Activated T-helper 1 cell treated with anti-CD3 and anti-CD28 coated beads, Interleukin-12 subunit alpha, Interleukin-12 subunit beta, Interleukin-2, Interleukin-4 antibody, amounts not matched to agents 30 ng/mL and 10 ng/mL and 1 ng/mL, durations not matched to agents 14 hours and 24 hours and 36 hours (primary cell): ENCODE results near the gene SPTB. TPM values are rescaled to one million over a fixed set of nuclear protein-coding genes. Genes with fewer than 3 reads are reported as not detected.

Experiments used
- DNase-seq: peaks from one replicate; pipeline ENCODE4 v3.0.0; 2021; ENCODE audit warnings: low spot score
- H3K27ac Mint-ChIP-seq: one replicate; pipeline ENCODE4 v1.8.0; 2021; ENCODE audit warnings: mild to moderate bottlenecking, mixed read lengths
- H3K27me3 Mint-ChIP-seq: one replicate; pipeline ENCODE4 v1.8.0; 2022; ENCODE audit warnings: mild to moderate bottlenecking, moderate library complexity, mixed read lengths; ENCODE audit not compliant: insufficient read depth
- H3K36me3 Mint-ChIP-seq: one replicate; pipeline ENCODE4 v1.8.0; 2021; ENCODE audit warnings: low read depth, mixed read lengths
- H3K4me1 Mint-ChIP-seq: one replicate; pipeline ENCODE4 v1.8.0; 2021; ENCODE audit warnings: low read depth, mixed read lengths
- H3K4me3 Mint-ChIP-seq: one replicate; pipeline ENCODE4 v1.8.0; 2021; ENCODE audit warnings: mild to moderate bottlenecking, moderate library complexity, mixed read lengths
- H3K9me3 Mint-ChIP-seq: one replicate; pipeline ENCODE4 v1.8.0; 2021; ENCODE audit warnings: mixed read lengths
- intact Hi-C: fragments of 100-400 bp; cut with micrococcal nuclease; formaldehyde crosslinking; loops from one replicate; pipeline ENCODE4 v1.15.1; 2024
- total RNA-seq: library from RNA; stranded (reverse); gene quantifications from 2 replicates; pipeline ENCODE4 v1.2.3, GENCODE V29; 2022

SPTB gene
- total RNA-seq, 1 donor from 2014 or later = not detected

DNA sequence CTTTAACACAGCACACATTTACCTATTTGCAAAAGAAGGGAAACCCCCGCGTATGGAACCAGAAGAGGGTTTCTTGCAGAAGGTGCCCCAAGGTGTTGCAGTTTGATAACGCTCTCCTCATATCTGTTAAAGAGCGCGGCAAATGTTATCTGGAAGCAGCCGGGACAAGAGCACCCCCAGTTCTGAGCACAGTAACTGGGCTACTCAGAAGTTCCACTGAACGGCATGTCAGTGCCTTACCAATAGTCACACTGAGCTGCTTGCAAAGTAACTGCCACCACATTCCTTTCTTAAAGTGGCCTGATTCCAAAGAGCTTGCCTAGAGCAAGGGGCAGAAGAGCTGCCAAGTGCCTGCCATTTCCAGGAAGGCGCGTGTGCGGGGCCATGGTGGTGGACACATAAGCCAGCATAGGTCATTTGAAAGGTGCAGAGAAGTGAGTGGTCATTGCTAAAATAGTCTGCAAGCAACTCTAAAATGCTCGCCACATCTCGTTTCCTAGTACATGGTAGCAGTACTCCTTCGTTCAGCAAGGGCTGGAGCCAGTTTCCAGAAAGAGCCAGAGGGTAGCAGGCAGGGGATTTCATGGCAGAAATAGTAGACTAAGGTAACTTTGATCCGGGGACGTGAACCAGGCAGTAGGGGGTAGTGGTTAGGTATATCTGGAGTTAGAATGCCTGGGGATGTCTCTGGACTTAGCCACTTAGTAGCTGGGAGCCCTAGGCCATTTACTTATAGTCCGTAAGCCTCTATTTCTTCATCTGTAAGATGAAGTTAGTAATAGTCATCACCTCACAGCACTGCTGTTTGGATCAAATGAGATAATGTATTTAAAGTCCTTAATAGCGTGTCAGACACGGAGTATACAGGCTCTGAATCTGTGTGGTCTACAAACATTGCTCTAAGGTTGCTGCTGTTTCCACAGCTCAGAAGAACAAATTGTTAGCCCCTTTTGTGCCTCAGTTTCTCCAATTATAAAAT is 37.6 kb downstream of the SPTB start:
- no peaks in the 10 kb centered on the region for H3K9me3 Mint-ChIP-seq
- no peaks in the 10 kb centered on the region for H3K4me1 Mint-ChIP-seq
- DNase-seq = no peak
- no peak overlapping the region for H3K27ac Mint-ChIP-seq
- intact Hi-C loops = no loop called here
- peaks cover 52% of the 10 kb centered on the region for H3K27me3 Mint-ChIP-seq
- no peak overlapping the region for H3K4me3 Mint-ChIP-seq
- H3K36me3 Mint-ChIP-seq = no peaks in the 10 kb centered on the region

DNA sequence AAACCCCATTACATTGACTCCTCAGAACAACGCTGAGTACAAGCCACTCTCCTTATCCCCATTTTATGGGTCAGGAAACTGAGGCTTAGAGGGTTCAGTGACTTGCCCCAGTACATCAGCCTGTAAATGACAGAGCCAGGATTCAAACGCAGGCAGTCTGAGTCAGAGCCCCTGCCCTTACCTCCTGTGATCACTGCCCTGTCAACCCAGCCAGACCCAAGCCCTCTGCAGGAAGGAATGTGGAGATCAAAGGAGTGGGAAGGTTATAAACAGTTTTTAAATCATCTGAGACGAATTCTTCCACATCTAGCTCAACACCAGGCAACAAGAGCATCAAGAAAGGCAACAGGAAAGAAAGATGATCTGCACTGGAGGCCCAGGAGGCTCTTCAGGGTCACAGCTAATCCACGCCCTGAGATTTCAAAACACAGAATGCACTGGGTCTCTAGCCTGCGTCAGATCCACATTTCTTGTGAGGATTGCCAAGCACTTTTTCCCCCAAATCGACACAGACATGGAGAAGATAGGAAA is 38.5 kb downstream of the SPTB start:
- Mint-ChIP-seq H3K27me3 (peaks cover 55% of the 10 kb centered on the region), H3K4me1 (no peaks in the 10 kb centered on the region)

DNA sequence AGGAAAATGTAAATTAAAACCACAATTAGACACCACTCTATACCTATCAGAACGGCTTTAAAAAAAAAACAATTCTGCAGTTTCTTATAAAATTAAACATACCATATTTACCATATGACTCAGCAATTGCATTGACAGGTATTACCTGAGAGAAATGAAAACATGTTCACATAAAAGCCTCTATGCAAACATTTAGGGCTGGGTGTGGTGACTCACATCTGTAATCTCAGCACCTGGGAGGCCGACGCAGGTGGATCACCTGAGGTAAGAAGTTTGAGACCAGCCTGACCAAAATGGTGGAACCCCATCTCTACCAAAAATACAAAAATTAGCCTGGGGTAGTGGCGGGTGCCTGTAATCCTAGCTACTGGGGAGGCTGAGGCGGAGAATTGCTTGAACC is 41.1 kb downstream of the SPTB start:
- H3K4me3 Mint-ChIP-seq = no peak overlapping the region
- DNase-seq = no peak
- H3K27me3 Mint-ChIP-seq = peaks cover 39% of the 10 kb centered on the region
- no peaks in the 10 kb centered on the region for H3K4me1 Mint-ChIP-seq
- no peaks in the 10 kb centered on the region for H3K9me3 Mint-ChIP-seq
- H3K36me3 Mint-ChIP-seq = no peaks in the 10 kb centered on the region
- H3K27ac Mint-ChIP-seq = no peak overlapping the region
- intact Hi-C loops = no loop called here

More for the DNA sequence above, 38.5 kb downstream of the SPTB start:
- Mint-ChIP-seq H3K9me3 (no peaks in the 10 kb centered on the region), H3K36me3 (no peaks in the 10 kb centered on the region), H3K27ac (no peak overlapping the region), H3K4me3 (no peak overlapping the region)
- intact Hi-C loops = no loop called here
- no peak for DNase-seq

DNA sequence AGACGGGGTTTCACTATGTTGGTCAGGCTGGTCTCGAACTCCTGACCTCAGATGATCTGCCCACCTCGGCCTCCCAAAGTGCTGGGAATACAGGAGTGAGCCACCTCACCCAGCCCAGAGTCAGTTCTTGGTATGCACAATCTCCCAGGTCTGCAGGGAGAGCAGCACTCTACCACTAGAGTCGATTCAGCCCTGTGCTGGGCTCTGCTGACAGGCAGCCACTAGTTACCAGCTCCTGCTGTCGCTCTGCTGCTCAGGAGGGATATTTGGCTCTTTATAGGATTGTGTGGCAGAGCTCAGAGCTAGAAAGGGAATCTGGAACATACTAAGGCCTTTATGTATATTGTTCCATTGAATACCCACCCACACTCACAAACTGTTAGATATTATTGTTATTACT is 44.3 kb downstream of the SPTB start:
- Mint-ChIP-seq H3K4me3 (no peak overlapping the region), H3K4me1 (no peaks in the 10 kb centered on the region), H3K27me3 (peaks cover 25% of the 10 kb centered on the region), H3K9me3 (no peaks in the 10 kb centered on the region), H3K27ac (no peak overlapping the region), H3K36me3 (no peaks in the 10 kb centered on the region)
- no peak for DNase-seq
- intact Hi-C loops = no loop called here

DNA sequence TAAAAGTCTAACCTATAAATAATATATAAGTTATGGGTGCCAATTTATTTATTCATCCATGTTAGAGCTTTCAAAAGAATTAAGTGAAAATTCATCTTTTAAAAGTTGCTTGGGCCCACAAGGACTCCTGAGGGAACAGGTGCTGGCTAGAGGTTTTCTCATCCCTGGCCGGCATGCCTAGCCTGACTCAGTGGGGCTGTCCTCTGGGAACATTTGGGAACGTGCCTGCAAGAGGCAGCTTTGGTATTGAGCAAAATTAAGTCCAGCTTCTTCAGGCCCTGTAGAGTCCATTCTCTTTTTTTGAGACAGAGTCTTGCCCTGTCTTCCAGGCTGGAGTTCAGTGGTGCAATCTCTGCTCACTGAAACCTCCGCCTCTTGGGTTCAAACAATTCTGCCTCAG is 44.7 kb downstream of the SPTB start:
- no peak for DNase-seq
- intact Hi-C loops = no loop called here
- Mint-ChIP-seq H3K4me3 (no peak overlapping the region), H3K9me3 (no peaks in the 10 kb centered on the region), H3K27me3 (peaks cover 25% of the 10 kb centered on the region), H3K4me1 (no peaks in the 10 kb centered on the region), H3K27ac (no peak overlapping the region), H3K36me3 (no peaks in the 10 kb centered on the region)

DNA sequence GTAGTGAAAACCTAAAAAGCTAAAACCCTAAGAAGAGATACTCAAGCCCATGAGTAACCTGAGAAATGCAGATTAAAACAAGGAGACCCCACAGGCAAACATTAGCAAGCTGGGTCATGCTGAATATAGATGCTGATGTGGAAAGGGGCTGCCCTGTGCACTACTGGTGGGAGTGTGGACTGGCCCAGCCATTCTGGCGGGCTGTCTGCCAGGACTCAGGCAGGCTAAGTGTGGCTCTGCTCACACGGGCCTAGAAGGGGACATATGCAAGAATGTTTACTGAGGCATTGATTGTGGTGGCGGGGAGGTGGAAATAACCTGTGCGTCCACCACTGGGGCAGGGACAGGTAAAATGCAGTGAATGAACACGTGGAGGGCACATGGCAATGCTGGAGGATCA is 48.3 kb downstream of the SPTB start:
- no peaks in the 10 kb centered on the region for H3K36me3 Mint-ChIP-seq
- H3K27me3 Mint-ChIP-seq = peaks cover 18% of the 10 kb centered on the region
- H3K4me1 Mint-ChIP-seq = no peaks in the 10 kb centered on the region
- intact Hi-C loops = no loop called here
- no peaks in the 10 kb centered on the region for H3K9me3 Mint-ChIP-seq
- DNase-seq = no peak
- no peak overlapping the region for H3K27ac Mint-ChIP-seq
- H3K4me3 Mint-ChIP-seq = no peak overlapping the region

DNA sequence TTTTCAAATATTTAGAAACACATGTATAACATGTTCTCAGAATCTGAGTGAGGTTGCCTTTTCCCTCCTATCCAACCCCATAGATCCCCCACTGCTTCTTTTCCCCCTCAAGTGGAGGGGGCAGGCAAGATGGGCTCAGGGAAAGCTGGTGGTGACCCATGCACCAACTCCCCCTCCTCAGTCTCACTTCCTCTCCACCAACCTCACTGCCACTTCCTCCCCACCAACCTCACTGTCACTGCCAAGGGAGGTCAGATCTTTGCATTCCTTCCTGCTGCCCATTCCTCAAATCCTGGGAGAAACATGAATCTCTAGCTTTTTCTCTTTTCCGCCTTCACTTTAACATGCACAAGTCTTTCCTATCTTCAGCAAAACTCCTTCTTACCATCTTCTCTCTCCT is 48.7 kb downstream of the SPTB start:
- Mint-ChIP-seq H3K27me3 (peaks cover 13% of the 10 kb centered on the region), H3K9me3 (no peaks in the 10 kb centered on the region), H3K36me3 (no peaks in the 10 kb centered on the region), H3K27ac (no peak overlapping the region), H3K4me1 (no peaks in the 10 kb centered on the region), H3K4me3 (no peak overlapping the region)
- no peak for DNase-seq
- intact Hi-C loops = no loop called here

DNA sequence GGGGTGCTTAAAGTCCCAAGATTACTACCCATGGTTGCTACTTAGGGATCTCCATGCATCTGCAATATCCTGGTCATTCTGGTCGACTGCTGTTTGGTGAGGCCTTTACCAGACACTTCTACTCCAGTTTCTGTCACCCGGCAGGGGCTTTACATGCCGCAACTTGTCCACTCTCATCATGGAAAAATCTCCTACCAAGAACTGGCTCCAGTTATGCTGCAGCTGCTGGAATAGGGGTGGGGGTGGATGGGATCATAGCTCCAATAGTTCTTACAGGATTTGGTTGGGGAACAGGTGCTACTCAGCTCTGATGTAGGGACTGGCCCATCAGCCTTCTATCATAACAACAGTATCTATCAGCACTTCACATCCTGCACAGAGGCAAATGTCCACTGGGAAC is 51.6 kb downstream of the SPTB start:
- no peak overlapping the region for H3K27ac Mint-ChIP-seq

DNA sequence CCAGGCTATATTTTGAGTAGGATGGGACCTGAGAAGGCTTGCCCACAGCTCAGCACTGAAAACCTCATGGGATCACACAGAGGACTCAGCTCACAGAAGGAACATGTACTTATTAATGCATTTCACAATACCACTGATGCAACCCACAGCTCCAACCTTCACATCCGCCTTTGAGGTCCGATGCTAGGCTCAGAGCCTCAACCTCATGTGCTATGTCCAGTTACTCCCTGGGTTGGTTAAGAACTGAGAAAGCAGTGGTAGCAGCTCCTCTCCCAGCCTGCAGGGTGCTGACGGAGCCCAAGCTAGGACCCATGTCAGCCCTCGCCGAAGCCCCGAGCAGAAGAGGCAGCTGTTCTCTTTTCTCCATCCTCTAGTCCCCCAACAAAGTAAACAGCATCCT is 52.9 kb downstream of the SPTB start:
- no peaks in the 10 kb centered on the region for H3K9me3 Mint-ChIP-seq
- H3K4me3 Mint-ChIP-seq = no peak overlapping the region
- H3K27me3 Mint-ChIP-seq = peaks cover 18% of the 10 kb centered on the region
- no peaks in the 10 kb centered on the region for H3K36me3 Mint-ChIP-seq
- H3K4me1 Mint-ChIP-seq = peaks cover 6% of the 10 kb centered on the region
- DNase-seq = no peak
- intact Hi-C loops = no loop called here
- H3K27ac Mint-ChIP-seq = no peak overlapping the region

More for the DNA sequence above, 51.6 kb downstream of the SPTB start:
- Mint-ChIP-seq H3K36me3 (no peaks in the 10 kb centered on the region), H3K4me3 (no peak overlapping the region), H3K27me3 (peaks cover 17% of the 10 kb centered on the region), H3K4me1 (peaks cover 4% of the 10 kb centered on the region), H3K9me3 (no peaks in the 10 kb centered on the region)
- intact Hi-C loops = no loop called here
- DNase-seq = no peak

DNA sequence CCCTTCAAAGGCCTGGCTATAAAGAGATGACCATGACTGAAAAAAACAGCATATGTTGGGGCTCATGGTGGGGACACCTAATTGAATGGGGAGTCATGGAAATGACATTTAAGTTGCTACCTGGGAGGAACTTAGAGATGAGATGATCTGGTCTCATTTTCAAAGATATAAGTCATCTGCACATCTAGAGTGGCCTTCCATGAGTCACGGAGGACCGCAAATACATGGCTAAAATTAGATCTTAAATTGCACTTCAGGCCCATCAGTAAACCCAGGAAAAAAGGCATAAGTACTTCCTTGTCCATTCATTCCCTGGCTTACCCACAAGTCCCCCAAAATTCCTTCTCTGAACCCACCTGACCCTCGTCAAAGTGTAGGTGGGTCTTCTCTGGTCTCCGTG is 53.4 kb downstream of the SPTB start:
- no peak for DNase-seq
- Mint-ChIP-seq H3K4me3 (no peak overlapping the region), H3K27me3 (peaks cover 23% of the 10 kb centered on the region), H3K27ac (no peak overlapping the region), H3K4me1 (peaks cover 6% of the 10 kb centered on the region), H3K9me3 (no peaks in the 10 kb centered on the region), H3K36me3 (no peaks in the 10 kb centered on the region)
- intact Hi-C loops = no loop called here

DNA sequence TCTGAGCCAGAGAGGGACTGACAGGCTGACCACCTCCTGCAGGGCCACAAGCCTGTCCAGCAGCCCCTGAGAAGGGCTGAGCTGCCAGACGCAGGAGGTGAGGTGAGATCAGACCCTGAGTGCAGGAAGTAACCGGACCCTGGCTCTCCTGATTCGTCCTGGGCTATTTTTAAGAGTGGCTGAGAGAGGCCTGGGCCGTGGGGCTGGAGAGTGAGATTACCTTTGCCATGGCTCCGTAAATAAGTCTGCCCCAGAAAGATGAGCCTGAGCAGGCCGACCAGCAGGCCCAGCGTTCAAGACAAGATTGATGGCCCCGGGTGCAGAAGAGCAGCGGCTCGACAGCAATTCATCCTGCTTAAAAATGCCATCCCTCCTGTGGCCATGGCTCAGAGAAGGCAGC is 54.2 kb downstream of the SPTB start:
- Mint-ChIP-seq H3K27me3 (peaks cover 28% of the 10 kb centered on the region), H3K36me3 (no peaks in the 10 kb centered on the region), H3K9me3 (no peaks in the 10 kb centered on the region), H3K27ac (no peak overlapping the region), H3K4me1 (peaks cover 6% of the 10 kb centered on the region), H3K4me3 (no peak overlapping the region)
- intact Hi-C loops = no loop called here
- no peak for DNase-seq

DNA sequence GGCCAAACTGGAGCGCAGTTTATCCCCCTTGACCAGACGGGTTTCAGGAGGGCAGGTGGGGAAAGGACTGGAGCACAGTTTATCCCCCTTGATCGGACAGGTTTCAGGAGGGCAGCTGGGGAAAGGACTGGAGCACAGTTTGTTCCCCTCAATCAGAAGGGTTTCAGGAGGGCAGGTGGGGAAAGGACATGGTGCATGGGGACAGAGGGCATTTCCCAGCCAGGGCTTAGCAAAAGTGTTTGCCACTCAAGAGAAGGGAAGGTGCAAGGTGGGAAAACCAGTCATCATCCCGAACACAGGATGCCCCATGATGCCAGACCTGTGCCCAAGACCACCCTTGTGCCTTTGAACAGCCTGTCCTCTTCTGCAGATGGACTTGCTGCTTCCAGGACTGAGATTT is 54.7 kb downstream of the SPTB start:
- H3K36me3 Mint-ChIP-seq = no peaks in the 10 kb centered on the region
- no peak overlapping the region for H3K4me3 Mint-ChIP-seq
- H3K4me1 Mint-ChIP-seq = peaks cover 6% of the 10 kb centered on the region
- H3K9me3 Mint-ChIP-seq = no peaks in the 10 kb centered on the region
- H3K27ac Mint-ChIP-seq = no peak overlapping the region
- DNase-seq = no peak
- H3K27me3 Mint-ChIP-seq = peaks cover 29% of the 10 kb centered on the region
- intact Hi-C loops = no loop called here

DNA sequence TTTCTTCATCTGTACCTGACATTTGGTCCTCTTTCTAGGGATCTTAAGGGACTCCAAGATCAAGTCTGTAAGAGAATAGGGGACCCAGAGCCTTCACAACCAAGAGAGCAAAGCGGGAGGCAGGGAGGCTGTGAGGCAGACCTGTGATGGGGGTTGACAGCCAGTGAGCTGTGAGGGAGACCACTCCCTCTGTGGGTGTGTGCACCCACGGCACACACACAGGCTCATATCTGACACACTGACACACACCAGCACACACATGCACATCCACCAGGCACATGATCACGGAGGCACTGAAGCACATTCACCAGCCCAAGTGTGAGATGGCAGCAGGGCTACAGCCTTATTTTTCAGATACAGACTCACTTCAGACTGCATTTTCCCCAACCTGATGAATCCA is 55.2 kb downstream of the SPTB start:
- Mint-ChIP-seq H3K4me1 (peaks cover 6% of the 10 kb centered on the region), H3K27me3 (peaks cover 29% of the 10 kb centered on the region), H3K9me3 (no peaks in the 10 kb centered on the region), H3K36me3 (no peaks in the 10 kb centered on the region), H3K27ac (no peak overlapping the region), H3K4me3 (no peak overlapping the region)
- intact Hi-C loops = loop anchor here (5.0 kb wide), 1 partner anchor 68 kb away; no protein-coding TSS in a partner anchor
- no peak for DNase-seq
